ENCODE data around the gene USB1. TPM values are rescaled to one million over a fixed set of nuclear protein-coding genes. Genes with fewer than 3 reads are reported as not detected.

USB1 gene
- total RNA-seq, 3 donors from 2014 or later, result 45.1 to 50.2 (median 47.4) TPM

DNA sequence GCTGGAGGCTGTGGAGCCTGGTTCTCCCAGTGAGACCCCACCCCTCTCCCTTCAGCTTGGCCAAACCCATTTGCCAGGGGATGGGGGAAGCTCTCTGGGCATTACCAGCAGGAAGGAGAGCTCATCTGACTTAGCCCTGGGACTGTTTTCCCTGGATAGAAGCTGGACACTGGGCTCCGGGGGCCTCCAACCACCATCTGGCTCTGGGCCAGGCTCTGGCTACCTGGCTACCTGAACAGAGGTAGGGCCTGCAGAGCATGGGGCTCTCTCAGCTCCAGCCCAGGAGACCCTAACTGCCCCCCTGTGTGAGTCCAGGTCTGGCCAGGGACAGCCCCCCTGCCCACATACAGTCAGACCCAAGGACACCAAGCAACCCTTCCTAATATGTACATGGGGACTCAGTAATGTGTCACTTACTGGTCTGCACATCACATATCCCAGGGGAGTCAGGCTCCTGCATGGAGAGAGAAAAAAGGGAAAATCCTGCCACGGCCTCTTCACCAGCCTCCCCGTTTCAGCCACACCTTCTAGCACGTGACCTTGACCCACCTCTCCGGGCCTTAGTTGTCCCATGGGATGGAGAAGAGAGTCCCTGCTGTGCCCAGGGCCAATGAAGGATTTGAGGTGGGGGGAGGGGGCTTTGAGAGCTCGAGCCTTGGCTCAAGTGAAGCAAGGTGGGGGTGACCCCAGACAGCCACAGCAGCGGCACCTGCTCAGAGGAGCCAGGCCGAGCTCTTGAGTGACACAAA is 44.1 kb upstream of the USB1 start:
- TF ChIP-seq, protein P1, sequence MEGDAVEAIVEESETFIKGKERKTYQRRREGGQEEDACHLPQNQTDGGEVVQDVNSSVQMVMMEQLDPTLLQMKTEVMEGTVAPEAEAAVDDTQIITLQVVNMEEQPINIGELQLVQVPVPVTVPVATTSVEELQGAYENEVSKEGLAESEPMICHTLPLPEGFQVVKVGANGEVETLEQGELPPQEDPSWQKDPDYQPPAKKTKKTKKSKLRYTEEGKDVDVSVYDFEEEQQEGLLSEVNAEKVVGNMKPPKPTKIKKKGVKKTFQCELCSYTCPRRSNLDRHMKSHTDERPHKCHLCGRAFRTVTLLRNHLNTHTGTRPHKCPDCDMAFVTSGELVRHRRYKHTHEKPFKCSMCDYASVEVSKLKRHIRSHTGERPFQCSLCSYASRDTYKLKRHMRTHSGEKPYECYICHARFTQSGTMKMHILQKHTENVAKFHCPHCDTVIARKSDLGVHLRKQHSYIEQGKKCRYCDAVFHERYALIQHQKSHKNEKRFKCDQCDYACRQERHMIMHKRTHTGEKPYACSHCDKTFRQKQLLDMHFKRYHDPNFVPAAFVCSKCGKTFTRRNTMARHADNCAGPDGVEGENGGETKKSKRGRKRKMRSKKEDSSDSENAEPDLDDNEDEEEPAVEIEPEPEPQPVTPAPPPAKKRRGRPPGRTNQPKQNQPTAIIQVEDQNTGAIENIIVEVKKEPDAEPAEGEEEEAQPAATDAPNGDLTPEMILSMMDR (IDR thresholded peaks at IDR 0.05), result no peak
- no peak for ATAC-seq
- Histone ChIP-seq H3K36me3 (ENCODE audit: low read depth) (no peaks in the 10 kb centered on the region), H3K4me1 (ENCODE audit: low read depth) (no peaks in the 10 kb centered on the region), H3K9me3 (no peaks in the 10 kb centered on the region), H3K4me3 (no peak overlapping the region)
- intact Hi-C loops (cut with DNase I, micrococcal nuclease), result no loop called here
- DNase-seq, result peak in 1 of 3 donors; percentile 19

DNA sequence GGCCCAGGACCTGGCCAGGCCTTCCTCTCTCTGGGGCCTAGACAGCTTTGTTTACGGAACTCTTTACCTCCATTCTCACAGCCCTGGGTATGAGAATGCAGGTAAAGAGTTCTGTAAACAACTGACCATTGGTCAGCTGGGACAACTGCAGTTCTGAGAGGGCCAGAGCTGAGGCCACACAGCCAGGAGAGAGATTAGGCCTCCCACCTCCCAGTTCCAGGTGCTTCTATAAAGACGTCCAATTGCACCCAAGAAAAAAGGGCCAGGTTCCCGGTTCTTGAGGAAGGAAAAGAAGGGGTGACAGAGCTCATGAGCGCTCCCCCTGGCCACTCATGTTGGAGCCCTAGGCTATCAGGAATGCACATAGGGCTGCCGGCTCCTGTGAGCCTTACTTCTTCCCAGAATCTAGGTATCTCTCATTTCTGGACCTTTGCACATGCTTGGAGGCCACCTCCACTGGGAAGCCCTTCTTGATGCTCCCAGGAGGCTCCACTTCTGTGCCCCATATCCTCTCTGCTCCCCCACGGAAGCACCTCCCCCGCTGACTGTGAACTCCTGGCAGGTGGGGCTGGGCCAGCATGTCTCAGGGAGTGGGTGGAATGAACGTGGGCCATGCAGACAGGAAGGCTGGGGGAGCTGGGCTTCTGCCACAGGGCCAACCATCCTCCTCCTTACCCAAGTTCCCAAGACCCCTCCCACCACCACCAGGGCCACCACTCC is 43.4 kb upstream of the USB1 start:
- Histone ChIP-seq H3K36me3 (ENCODE audit: low read depth) (no peaks in the 10 kb centered on the region), H3K4me3 (no peak overlapping the region), H3K9me3 (no peaks in the 10 kb centered on the region), H3K4me1 (ENCODE audit: low read depth) (no peaks in the 10 kb centered on the region)
- DNase-seq, result no peak
- intact Hi-C loops (cut with DNase I, micrococcal nuclease), result no loop called here
- ATAC-seq, result no peak
- TF ChIP-seq, protein P1 (IDR thresholded peaks at IDR 0.05), result no peak

DNA sequence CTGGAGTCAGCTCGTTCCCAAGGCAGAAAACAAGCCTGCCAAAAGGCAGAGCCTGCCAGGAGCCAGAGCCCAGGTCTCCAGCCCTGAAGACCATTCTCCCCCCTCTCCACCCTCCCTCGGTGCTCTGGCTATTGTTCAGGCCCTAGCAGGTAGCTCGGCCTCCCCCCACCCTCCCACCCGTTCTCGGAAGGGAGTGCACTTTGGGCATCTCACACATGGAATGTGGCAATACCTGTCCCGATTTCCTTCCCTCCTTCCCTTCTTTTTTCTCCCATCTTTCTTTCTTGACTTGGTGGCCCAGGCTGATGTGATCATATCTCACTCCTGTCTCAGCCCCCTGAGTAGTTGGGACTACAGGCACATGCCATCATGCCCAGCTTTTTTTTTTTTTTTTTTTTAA is 42.7 kb upstream of the USB1 start:
- Histone ChIP-seq H3K4me3 (no peak overlapping the region), H3K9me3 (no peaks in the 10 kb centered on the region), H3K36me3 (ENCODE audit: low read depth) (no peaks in the 10 kb centered on the region), H3K4me1 (ENCODE audit: low read depth) (no peaks in the 10 kb centered on the region)
- TF ChIP-seq, protein P1 (IDR thresholded peaks at IDR 0.05), result no peak
- intact Hi-C loops (cut with DNase I, micrococcal nuclease), result no loop called here
- DNase-seq (peak in 1 of 3 donors; percentile 20), ATAC-seq (no peak)

DNA sequence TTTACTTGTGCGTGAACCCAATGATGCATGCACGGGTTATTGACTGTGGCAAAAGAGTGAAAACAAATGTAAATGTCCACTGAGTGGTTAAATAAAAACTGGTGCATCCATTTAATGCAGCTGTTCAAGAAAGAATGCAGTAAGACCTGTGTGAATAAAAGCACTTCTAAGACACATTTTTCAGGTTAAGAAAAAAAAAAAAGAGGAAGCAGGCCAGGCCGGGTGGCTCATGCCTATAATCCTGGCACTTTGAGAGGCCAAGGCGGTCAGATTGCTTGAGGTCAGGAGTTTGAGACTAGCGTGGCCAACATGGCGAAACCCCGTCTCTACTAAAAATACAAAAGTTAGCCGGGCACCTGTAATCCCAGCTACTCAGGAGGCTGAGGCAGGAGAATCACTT is 42.1 kb upstream of the USB1 start:
- Histone ChIP-seq H3K36me3 (ENCODE audit: low read depth) (no peaks in the 10 kb centered on the region), H3K4me1 (ENCODE audit: low read depth) (no peaks in the 10 kb centered on the region), H3K9me3 (no peaks in the 10 kb centered on the region), H3K4me3 (no peak overlapping the region)
- ATAC-seq (no peak), DNase-seq (peak in 1 of 3 donors; percentile 3)
- intact Hi-C loops (cut with DNase I, micrococcal nuclease), result no loop called here
- TF ChIP-seq, protein P1 (IDR thresholded peaks at IDR 0.05), result no peak

DNA sequence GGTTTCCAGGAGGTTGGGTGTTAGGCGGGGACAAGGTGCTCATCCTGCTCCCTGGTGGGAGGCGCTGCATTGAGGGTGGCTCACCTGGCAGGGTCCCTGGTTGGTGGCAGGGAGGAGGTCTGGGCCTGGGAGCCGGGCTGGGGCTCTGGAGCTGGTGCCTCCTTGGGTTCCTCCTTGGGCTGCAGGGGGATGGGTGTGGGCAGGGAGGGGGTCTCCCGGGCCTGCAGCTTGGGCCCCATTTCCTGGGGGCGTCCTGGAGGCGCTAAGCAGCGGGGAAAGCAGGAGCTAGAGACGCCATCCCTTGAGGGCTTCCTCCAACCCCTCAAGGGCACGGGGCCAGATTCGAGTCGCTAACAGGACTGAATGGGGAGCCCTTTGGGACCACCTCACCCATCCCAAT is 41.4 kb upstream of the USB1 start:
- no peaks in the 10 kb centered on the region for H3K36me3 ChIP-seq (ENCODE audit: low read depth)
- intact Hi-C loops (cut with DNase I, micrococcal nuclease), result no loop called here
- no peaks in the 10 kb centered on the region for H3K4me1 ChIP-seq (ENCODE audit: low read depth)
- no peak for ATAC-seq
- TF ChIP-seq, protein P1 (IDR thresholded peaks at IDR 0.05), result no peak
- no peak overlapping the region for H3K4me3 ChIP-seq
- peak in 1 of 3 donors; percentile 33 for DNase-seq
- no peaks in the 10 kb centered on the region for H3K9me3 ChIP-seq

All from mucosa of descending colon (tissue), 3 donors.